HK-2 (cell line): ENCODE measurements around the gene PATL1.
"Not testable (repeated sequence)": the region's sequence is repeated elsewhere in the genome, so short reads cannot be mapped to it uniquely, and the experiment has no call there.

Source experiments
- DNase-seq: peaks from one replicate; pipeline ENCODE4 v3.0.0-alpha.2; 2018; ENCODE audit not compliant: unreplicated experiment

PATL1 gene

DNA sequence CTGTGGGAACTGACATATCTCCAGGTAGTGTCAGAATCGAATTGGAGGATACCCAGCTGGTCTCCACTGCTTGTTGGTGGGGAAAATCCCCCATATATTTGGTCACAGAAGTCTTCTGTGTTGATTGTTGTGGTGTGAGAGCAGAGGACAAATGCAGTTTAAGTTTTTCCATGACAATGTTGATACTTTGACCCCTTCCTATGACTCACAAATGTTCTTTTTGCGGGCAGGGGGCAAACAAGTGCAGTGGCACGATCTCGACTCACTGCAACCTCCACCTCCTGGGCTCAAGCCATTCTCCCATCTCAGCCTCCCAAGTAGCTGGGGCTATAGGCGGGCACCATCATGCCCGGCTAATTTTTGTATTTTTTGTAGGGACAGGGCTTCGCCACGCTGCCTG lies 7.4 kb upstream of the PATL1 start:
- DNase-seq: no peak

DNA sequence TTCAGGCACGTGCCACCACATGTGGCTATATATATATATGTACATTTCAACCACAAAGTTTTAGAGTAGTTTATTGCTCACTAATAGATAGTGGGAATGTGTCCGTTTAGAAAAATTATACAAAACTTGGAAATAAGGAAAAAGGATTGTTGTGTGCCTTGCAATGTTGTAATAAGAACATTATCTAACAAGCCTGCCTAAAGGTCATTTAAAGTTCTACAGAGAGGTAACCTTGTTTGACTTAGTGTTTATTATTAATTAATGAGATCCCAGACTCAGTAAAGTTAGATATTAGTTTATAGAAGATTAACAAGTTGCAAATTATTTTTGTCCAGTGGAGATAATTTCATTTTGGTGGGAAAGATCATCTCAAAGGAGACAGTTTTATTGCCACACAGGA lies 5.5 kb upstream of the PATL1 start:
- no peak for DNase-seq

DNA sequence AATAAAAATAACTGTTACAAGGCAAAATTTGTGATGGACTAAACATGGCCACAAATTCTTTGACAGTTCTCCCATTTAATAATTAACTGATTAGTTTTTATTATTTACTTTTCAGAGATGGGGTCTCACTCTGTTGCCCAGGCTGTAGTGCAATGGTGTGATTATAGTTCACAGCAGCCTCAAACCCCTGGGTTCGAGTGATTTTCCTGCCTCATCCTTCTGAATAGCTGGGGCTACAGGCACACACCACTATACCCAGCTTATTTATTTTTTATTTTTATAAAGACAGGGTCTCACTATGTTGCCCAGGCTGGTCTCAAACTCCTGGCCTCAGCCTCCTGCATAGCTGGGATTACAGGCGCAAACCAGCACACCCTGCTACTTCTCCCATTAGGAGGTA lies 4.5 kb upstream of the PATL1 start:
- DNase-seq: no peak

DNA sequence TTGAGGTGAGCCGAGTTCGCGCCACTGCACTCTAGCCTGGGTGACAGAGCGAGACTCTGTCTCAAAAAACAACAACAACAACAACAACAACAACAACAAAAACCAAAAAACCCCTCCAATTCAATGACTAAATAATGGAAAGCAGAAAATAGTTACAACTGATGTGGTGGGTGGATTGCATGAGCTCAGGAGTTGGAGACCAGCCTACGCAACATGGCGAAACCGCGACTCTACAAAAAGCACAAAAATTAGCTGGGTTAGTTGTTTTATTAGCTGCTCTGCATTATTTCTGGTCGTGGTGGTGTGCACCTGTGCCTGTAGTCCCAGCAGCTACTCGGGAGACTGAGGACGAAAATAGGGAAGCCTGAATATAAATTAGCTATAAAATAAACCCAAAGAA lies 2.6 kb upstream of the PATL1 start:
- DNase-seq: no peak

DNA sequence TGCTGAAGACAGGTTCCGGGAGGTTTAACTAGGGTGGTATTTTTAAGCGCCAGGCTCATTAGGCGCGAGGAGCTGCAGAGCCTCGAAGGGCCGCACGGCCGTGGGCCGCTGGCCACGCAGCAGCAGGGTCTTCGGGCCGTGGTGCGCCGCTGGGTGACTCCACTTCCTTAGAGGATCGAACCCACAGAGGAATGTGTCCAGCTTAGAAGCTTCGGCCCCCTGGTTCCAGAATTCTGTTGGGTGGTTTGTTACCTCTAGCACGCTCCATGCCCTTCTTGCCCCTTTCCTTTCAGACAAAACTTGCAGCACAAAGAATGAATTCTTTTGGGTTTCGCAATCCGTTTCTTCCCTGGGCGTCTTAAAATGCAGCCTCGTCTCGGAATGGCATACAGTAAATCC lies 773 bp upstream of the PATL1 start:
- DNase-seq: no peak

GRCh38 chr11:59668188-59668949 lies 468 bp downstream of the PATL1 start:
- peak; percentile 62 for DNase-seq

- no peak for DNase-seq
Measured at GRCh38 chr11:59667812-59668187, 1.0 kb downstream of the PATL1 start.

- no peak for DNase-seq
Measured at GRCh38 chr11:59666969-59667368, 1.9 kb downstream of the PATL1 start.

DNA sequence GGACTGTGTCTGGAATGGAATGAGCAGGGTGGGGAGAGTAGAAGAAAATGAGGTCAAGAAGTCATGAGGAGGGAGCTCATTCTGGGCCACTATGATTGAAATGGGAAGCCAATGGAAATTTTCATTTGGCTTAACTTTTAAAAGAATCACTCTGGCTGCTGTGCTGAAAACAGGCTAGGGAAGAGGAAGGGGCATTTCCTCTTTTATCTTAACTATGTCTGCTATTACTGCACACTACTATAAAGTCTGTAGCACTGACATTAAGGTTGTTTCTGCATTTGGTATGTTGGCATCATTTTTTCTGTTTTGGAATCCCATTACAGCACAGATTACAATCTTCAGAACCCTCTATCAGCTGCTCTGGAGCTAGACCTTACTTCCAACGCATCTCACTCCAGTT lies 8.2 kb downstream of the PATL1 start:
- DNase-seq: no peak

DNA sequence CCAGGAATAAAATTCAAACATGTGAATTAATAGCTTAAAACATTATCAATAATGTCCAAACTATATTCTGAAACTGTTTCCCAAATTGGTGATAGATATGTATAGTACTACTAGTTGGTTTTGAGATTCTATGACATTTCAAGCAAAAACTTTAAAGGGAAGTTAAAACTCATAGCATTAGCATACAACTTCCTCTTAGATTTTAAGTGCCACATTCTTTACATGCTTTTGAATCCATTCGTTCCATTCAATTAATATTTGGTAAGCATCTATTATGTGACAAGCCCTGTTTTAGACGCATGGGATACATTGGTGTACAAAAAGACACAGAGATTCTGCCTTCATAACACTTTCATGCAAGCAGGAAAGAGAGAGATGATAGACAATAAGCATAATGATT lies 8.9 kb downstream of the PATL1 start:
- no peak for DNase-seq

GRCh38 chr11:59658036-59658435 lies 10.8 kb downstream of the PATL1 start:
- DNase-seq: no peak

DNA sequence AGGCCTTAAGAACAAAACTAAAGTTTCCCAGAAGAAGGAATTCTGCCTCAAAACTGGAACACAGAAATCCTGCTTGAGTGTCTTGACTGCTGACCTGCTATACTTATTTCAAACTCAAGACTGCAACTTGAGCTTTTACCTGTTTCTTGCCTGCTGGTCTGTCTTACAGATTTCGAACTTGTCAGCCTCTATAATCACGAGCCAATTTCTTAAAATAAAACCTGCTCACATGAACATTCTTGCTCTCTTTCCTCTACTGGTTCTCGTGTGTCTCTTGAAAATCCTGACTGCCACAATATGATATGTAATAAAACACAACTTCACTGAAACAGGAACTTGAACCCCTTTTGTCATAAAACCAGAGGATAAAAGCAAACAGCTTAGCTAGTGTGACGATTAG lies 13.9 kb downstream of the PATL1 start:
- no peak for DNase-seq

DNA sequence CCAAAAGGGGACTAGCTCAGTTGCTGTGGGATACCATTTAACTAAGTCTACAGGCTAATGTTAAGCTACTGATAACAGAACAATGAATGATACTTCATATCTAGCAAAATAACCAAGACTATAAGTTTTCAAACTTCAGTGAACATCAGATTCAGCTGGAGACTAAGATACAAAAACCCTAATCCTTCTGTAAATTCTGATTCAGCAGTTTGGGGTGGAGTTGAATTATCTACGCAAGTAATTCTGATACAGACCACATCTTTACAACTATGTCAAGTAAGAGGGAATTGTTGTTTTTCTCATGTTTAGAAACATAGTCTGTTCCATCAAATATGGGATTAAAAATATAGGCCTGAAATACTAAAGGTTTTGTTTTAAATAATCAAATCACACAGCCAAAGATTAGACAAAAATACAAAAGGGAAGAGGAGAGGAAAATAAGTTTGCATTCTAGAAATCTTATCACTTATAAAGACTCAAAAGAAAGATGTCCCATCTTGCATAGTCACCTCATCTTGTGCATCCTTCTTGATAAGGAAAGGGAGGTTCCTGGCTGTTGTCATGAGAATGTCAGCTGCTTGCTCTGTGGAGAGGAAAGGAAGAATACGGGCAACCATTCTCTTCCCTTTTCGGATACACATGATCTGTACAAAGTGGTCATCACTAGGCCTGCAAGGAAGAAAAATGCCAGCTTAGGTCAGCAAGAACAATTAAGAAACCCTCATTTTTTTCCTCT lies 21.4 kb downstream of the PATL1 start:
- no peak for DNase-seq

DNA sequence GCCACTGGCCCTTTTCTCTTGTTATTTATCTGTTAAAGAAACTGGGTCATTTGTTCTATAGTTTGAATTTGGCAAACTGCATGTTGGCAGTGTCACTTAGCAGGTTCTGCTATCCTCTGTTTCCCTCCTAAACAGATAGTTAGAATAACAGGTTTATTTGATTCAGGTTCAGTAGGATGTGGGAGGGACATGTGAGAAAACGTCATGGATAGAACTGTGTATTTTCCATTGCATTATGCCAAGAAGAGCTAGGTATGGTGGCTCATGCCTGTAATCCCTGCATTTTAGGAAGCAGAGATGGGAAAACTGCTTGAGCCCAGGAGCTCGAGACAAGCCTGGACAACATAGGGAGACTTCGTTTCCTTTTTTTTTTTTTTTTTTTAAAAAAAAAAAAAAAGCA lies 24.3 kb downstream of the PATL1 start:
- DNase-seq: no peak

GRCh38 chr11:59643390-59643789 lies 25.4 kb downstream of the PATL1 start:
- no peak for DNase-seq

DNA sequence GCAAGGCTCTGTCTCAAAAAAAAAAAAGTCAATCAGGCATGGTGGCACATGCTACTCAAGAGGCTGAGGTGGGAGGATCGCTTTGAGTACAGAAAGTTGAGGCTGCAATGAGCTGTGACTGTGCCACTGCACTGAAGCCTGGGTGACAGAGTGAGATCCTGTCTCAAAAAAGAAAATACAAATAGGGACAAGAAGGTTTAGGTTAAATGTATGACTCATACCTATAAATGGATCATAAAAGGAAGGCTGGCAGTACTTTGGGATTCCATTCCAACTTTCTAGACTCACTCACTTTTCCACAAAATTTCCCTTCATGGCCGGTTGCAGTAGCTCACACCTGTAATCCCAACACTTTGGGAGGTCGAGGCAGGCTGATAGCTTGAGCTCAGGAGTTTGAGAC lies 27.7 kb downstream of the PATL1 start:
- DNase-seq: no peak

DNA sequence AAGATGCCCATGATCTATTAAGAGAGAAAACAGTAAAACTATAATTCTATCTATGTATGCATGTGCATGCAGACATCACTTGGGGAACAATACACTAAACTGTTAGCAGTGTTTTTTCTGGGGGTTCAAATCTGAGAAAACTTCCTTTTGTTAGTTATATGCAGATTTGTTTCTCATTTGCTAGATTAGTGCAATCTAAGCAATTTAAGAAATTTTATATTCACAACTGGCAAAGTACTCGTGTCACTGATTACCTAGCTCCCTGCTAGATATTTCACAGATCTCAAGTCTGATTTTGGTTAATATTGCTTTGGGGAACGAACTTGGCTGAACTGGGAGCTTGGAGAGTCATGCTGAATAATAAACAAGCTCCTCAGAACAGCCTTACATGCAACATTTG lies 38.3 kb downstream of the PATL1 start:
- DNase-seq: no peak

- DNase-seq: no peak
Measured at GRCh38 chr11:59629996-59630395, 38.8 kb downstream of the PATL1 start.

DNA sequence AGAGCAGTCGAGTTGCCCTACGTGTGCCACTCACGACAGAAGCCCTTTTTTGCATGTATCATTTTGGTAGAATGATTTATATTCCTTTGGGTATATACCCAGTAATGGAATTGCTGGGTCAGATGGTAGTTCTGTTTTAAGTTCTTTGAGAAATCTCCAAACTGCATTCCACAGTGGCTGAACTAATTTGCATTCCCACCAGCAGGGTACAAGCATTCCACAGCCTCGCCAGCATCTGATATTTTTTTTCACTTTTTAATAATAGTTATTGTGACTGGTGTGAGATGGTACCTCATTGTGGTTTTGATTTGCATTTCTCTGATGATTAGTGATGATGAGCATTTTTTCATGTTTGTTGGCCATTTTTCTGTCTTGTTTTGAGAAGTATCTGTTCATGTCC lies 41.9 kb downstream of the PATL1 start:
- not testable (repeated sequence) for DNase-seq

DNA sequence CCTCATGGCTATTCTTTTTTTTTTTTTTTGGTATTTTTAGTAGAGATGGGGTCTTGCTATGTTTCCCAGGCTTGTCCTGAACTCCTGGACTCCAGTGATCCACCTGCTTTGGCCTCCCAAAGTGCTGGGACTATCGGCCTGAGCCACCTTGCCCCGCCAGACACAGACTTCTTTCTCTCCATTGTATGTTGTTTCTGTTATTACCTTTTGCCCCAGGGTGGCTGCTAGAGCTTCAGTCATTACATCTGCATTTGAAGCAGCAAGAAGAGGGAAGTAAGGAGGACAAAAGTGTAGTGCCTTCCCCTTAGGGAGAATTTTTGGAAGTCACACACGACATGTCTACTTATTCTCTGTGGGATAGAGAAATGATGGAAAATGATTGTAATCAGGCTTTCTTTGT lies 43.1 kb downstream of the PATL1 start:
- DNase-seq: no peak

- DNase-seq: no peak
Measured at GRCh38 chr11:59617876-59618275, 51.0 kb downstream of the PATL1 start.

DNA sequence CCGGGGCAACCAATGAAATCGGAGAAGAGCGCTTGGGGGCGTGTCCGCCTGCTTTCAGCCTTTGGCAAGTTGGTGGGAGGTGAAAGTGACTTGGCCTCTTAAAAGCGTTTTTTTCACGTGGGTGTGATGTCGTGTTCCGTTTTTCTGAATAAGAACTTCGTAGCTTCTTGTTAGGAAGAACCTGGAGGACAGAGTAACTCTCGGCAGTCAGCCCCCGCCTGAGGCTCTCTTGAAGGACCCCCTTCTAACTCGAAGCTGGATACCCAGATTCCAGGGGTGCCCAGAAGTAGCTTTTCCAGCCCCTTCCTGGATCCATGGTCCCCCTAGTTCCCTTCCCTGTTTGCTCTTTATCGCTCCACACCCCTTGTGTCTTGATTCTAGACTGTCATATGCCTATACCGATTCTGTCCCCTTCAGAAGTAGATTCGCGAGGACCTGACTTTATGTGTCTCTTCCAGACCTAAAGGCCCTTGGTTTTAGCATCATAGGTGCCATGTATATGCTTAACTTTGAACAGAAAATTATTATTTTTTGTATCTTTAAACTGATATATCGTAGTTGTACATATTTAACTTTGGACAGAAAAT lies 52.3 kb downstream of the PATL1 start:
- no peak for DNase-seq
